HepG2 (cell line): ENCODE data around the gene KHNYN. TPM values are rescaled to one million over a fixed set of nuclear protein-coding genes. Genes with fewer than 3 reads are reported as not detected.

ENCODE experiments used
- GTF3A ChIP-seq: sonication (generic); formaldehyde crosslinking; conservative IDR thresholded peaks from 2 replicates; pipeline ENCODE4 v1.4.0; 2020; ENCODE audit warnings: mild to moderate bottlenecking, missing genetic modification reagents
- HINFP ChIP-seq: sonication (generic); formaldehyde crosslinking; IDR thresholded peaks from 2 replicates; pipeline ENCODE4 v1.4.0; 2020; ENCODE audit warnings: low read depth, mild to moderate bottlenecking, missing genetic modification reagents
- HMG20B ChIP-seq: conservative IDR thresholded peaks from 2 replicates; pipeline ENCODE4 v1.6.1; 2016; ENCODE audit warnings: missing genetic modification reagents, missing compliant biosample characterization
- HNF4G ChIP-seq, 2 experiments: sonication (generic) in 1 of 2; formaldehyde crosslinking in 1 of 2; IDR thresholded peaks; 2 replicates each; pipeline versions ENCODE4 v1.4.0 to v1.6.1; 2011 to 2020; ENCODE audit warnings: borderline replicate concordance in 2 of 2, low read depth in 2 of 2, mild to moderate bottlenecking in 2 of 2, low read length in 1 of 2, missing genetic modification reagents in 1 of 2, moderate library complexity in 1 of 2
- NFKBIZ ChIP-seq: IDR thresholded peaks from 2 replicates; pipeline ENCODE4 v1.6.1; 2018; ENCODE audit warnings: missing genetic modification reagents, missing compliant biosample characterization
- NR2F6 ChIP-seq, 2 experiments: IDR thresholded peaks; 2 replicates each; pipeline ENCODE4 v1.6.1; 2016; ENCODE audit warnings: antibody characterized with exemption in 1 of 2, mild to moderate bottlenecking in 1 of 2
- POLR2A ChIP-seq, 2 experiments: IDR thresholded peaks; 2 replicates each; pipeline ENCODE4 v1.6.1; 2011; ENCODE audit warnings: low read depth in 2 of 2, low read length in 2 of 2, mild to moderate bottlenecking in 1 of 2, moderate library complexity in 1 of 2; ENCODE audit not compliant: insufficient read depth in 1 of 2
- RNF2 ChIP-seq: fragments of 450-650 bp; conservative IDR thresholded peaks from 2 replicates; pipeline ENCODE4 v1.6.1; 2016; ENCODE audit warnings: low read depth
- SIX1 ChIP-seq: sonication (generic); formaldehyde crosslinking; IDR thresholded peaks from 2 replicates; pipeline ENCODE4 v1.4.0; 2020; ENCODE audit warnings: missing genetic modification reagents, borderline replicate concordance
- SYNCRIP ChIP-seq: fragments of 200-400 bp; formaldehyde crosslinking; IDR thresholded peaks from 2 replicates; pipeline ENCODE4 v1.6.1; 2018; ENCODE audit warnings: mild to moderate bottlenecking, low read depth, low read length; ENCODE audit not compliant: insufficient read depth
- TBX2 ChIP-seq: sonication (generic); formaldehyde crosslinking; IDR thresholded peaks from 2 replicates; pipeline ENCODE4 v1.5.0; 2020; ENCODE audit warnings: missing genetic modification reagents, mild to moderate bottlenecking, borderline replicate concordance
- ZBTB49 ChIP-seq: sonication (generic); formaldehyde crosslinking; IDR thresholded peaks from 2 replicates; pipeline ENCODE4 v1.4.0; 2020; ENCODE audit warnings: missing genetic modification reagents, borderline replicate concordance
- ZFP41 ChIP-seq: sonication (generic); formaldehyde crosslinking; IDR thresholded peaks from 2 replicates; pipeline ENCODE4 v1.4.0; 2020; ENCODE audit warnings: mild to moderate bottlenecking, missing genetic modification reagents, borderline replicate concordance
- ZFP91 ChIP-seq: sonication (generic); formaldehyde crosslinking; IDR thresholded peaks from 2 replicates; pipeline ENCODE4 v1.9.0; 2022; ENCODE audit warnings: missing genetic modification reagents, mild to moderate bottlenecking, borderline replicate concordance
- ZFY ChIP-seq: sonication (generic); formaldehyde crosslinking; IDR thresholded peaks from 2 replicates; pipeline ENCODE4 v1.4.0; 2020; ENCODE audit warnings: missing genetic modification reagents
- ZFYVE20 ChIP-seq: sonication (generic); formaldehyde crosslinking; IDR thresholded peaks from 2 replicates; pipeline ENCODE4 v1.8.0; 2023; ENCODE audit warnings: low read depth, mild to moderate bottlenecking, moderate library complexity, missing genetic modification reagents, borderline replicate concordance
- ZNF446 ChIP-seq: sonication (generic); formaldehyde crosslinking; IDR thresholded peaks from 2 replicates; pipeline ENCODE4 v1.5.0; 2020; ENCODE audit warnings: mild to moderate bottlenecking, missing genetic modification reagents
- ZNF768 ChIP-seq: sonication (generic); formaldehyde crosslinking; IDR thresholded peaks from 2 replicates; pipeline ENCODE4 v1.4.0; 2020; ENCODE audit warnings: missing genetic modification reagents
- ZNF788 ChIP-seq: sonication (generic); formaldehyde crosslinking; IDR thresholded peaks from 2 replicates; pipeline ENCODE4 v1.5.0; 2020; ENCODE audit warnings: mild to moderate bottlenecking, missing genetic modification reagents, borderline replicate concordance
- polyA plus RNA-seq, 8 experiments: library from polyadenylated mRNA; depleted of rRNA in 3 of 8; stranded (reverse) in 7 of 8; unstranded in 1 of 8; fragments of >200 nt; fragmentation: Illumina TruSeq in 4 of 8; extraction: Trizol in 4 of 8; gene quantifications; 2 replicates each; pipeline versions ENCODE4 v1.2.1 to v1.2.3, GENCODE V29; 2011 to 2016; ENCODE audit warnings: low read depth in 4 of 8, missing spikeins in 1 of 8, mixed read lengths in 1 of 8; ENCODE audit not compliant: insufficient read depth in 1 of 8
- total RNA-seq, 5 experiments: library from RNA; depleted of rRNA; stranded (reverse); fragments of >200 nt; fragmentation: Illumina TruSeq; extraction: Trizol; gene quantifications; 2 replicates each; pipeline ENCODE4 v1.2.3, GENCODE V29; 2016; ENCODE audit warnings: low read depth in 1 of 5

Gene KHNYN
- total and polyA plus RNA-seq, 2 of the 13 experiments (the other 11 are each of a cell fraction or from before 2014, with no cell fraction given), result 52.8 to 75.7 TPM

GRCh38 chr14:24436355-24437019 is 6.7 kb downstream of the KHNYN start (continued):
- TF ChIP-seq ZBTB49 (CRISPR knock-in tag) (no peak), SIX1 (CRISPR knock-in tag) (0 out of 2 replicates have a peak, but pooled peaks have one; percentile 53), ZNF788 (CRISPR knock-in tag) (no peak), TBX2 (peak; percentile 26; the same call in 1 of the 2 replicates), ZFP41 (CRISPR knock-in tag) (no peak), ZFP91 (CRISPR knock-in tag) (no peak), ZFYVE20 (CRISPR knock-in tag) (no peak), HINFP (no peak), SYNCRIP (no peak), NR2F6 (IDR thresholded peaks at IDR 0.05) (no peak), NR2F6 (CRISPR knock-in tag; IDR thresholded peaks at IDR 0.05) (peak; percentile 39; the same call in 1 of the 2 replicates), ZFY (CRISPR knock-in tag) (peak; percentile 40; the same call in 1 of the 2 replicates), ZNF446 (CRISPR knock-in tag) (no peak), GTF3A (no peak), HNF4G (IDR thresholded peaks at IDR 0.05; ENCODE audit: borderline replicate concordance, low read depth, low read length) (no peak; the same call in 1 of the 2 replicates), HNF4G (CRISPR knock-in tag; IDR thresholded peaks at IDR 0.05; ENCODE audit: borderline replicate concordance, low read depth) (no peak), RNF2 (no peak), NFKBIZ (peak; percentile 26; the same call in 1 of the 2 replicates), POLR2A (IDR thresholded peaks at IDR 0.05; ENCODE audit: insufficient read depth in 1 of 2, low read depth in 2 of 2, low read length in 2 of 2) (peak in 1 of 2 experiments; percentile 47; a peak in 1 of 4 replicates), HMG20B (0 out of 2 replicates have a peak, but pooled peaks have one; percentile 13), ZNF768 (no peak)
- TF ChIP-seq, all 625 proteins: peak for 85
